ENCODE measurements around the gene OR2V2. TPM values are rescaled to one million over a fixed set of nuclear protein-coding genes. Genes with fewer than 3 reads are reported as not detected.

Gene OR2V2
- total and polyA plus RNA-seq, 4 donors: not detected

DNA sequence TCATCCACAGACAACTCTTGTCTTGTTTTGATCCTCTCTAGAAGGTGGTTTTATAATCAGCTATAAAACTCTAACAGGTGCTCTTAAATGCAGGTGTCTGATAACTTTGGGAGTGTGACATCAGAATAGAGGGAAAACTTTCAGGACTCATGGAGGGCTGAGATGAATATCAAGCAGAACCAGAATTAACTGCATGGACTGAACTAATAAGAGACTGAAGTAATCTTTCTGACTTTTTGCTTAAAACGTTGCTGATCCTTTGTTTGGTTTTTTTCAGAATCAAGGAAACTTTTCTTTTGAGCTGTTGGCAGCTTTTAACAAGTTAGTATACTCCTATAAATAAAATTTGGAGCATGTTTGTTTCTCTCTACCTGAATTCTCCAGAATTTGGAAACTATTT, 2.3 kb upstream of the OR2V2 start:
- H3K27me3 ChIP-seq (ENCODE audit: control insufficient read depth in 4 of 4, insufficient read depth in 4 of 4, low read length in 3 of 4): peaks cover 0 to 9% (median 2%) of the 10 kb centered on the region in 4 donors
- TF ChIP-seq MAX (IDR thresholded peaks at IDR 0.05) (no peak), YY1 (IDR thresholded peaks at IDR 0.05) (no peak)
- no peaks in the 10 kb centered on the region for H3K36me3 ChIP-seq (ENCODE audit: control insufficient read depth in 4 of 4, insufficient read depth in 3 of 4, low read depth in 1 of 4, low read length in 3 of 4)
- no peak overlapping the region for H3K4me3 ChIP-seq (ENCODE audit: low read depth in 1 of 3, low read length in 3 of 3)
- 34% methylated on average over 1 of the region's 1 CpG for WGBS
- DNase-seq (ENCODE audit: low spot score): no peak
- H3K4me1 ChIP-seq (ENCODE audit: control insufficient read depth in 4 of 4, insufficient read depth in 4 of 4, low read length in 3 of 4): no peaks in the 10 kb centered on the region
- no peak overlapping the region for H3K9ac ChIP-seq (ENCODE audit: low read depth in 1 of 2, low read length in 2 of 2)
- H3K9me3 ChIP-seq (ENCODE audit: control insufficient read depth in 4 of 4, low read length in 3 of 4): no peaks in the 10 kb centered on the region
- H3K27ac ChIP-seq (ENCODE audit: low read depth in 1 of 2, low read length in 2 of 2): no peak overlapping the region

DNA sequence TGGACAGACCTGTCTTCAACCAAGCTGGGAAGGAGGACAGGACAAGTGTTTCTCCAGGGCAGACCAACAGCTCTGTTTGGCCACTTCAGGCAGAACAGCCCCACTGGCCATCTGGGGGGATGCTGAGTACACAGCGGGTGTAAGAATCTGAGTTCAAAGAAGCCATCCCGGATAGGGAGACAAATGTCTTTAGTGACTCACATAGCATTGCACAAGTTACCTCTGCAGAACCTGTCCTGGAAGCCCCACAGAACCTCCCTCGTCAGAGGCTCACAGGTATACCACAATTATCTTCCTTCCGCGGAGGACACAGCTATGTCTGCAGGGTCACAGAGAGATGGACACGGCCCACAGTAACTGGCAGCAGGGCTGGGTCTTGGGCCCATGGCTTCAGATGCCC, 2.0 kb downstream of the OR2V2 start:
- WGBS: 86% methylated on average over 6 of the region's 6 CpGs
- no peak overlapping the region for H3K27ac ChIP-seq (ENCODE audit: low read depth in 1 of 2, low read length in 2 of 2)

DNA sequence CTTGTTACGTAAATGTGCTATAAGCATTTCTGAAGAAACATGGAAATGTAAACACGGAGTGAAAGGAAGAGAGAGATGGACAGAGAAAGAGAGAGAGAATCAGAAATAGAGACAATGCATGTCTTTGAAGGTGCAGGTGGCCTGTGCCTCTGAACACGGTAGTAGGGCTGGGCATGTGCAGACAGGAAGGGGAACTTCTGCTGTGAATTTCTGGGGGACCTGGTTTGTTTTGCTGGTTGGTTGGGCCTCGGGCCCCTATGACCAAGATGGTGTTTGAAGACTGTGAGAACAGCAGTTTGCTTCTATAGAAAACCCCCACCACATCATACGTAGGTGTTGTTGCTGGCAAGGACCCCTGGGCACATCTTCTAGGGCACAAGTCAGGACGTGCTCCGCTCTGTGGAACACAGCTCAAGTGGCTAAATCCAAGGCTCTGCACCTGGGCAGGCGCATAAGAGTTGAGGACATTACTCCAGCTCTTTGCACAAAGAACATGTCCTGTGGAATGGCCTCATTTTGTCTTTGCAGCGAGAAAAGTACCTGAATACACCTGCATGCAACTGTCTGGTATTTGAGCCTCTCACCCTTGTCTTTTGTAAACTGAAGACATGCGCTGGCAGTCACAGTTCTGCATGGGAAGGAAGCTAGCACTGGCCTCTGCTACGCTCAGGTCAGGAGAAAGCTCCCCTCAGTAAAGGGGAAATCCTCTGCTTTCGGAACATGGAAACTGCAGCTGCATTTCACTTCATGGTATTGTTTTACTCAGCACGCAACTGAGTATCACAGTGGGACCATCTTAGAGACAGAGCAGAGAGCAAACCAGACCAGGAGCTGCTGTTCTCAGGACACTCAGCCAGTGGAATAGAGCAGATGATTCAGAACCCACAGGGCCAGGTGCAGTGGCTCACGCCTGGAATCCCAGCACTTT, 2.7 kb downstream of the OR2V2 start:
- H3K36me3 ChIP-seq (ENCODE audit: control insufficient read depth in 4 of 4, insufficient read depth in 3 of 4, low read depth in 1 of 4, low read length in 3 of 4): no peaks in the 10 kb centered on the region
- H3K27me3 ChIP-seq (ENCODE audit: control insufficient read depth in 4 of 4, insufficient read depth in 4 of 4, low read length in 3 of 4): peaks cover 0 to 14% (median 2%) of the 10 kb centered on the region in 4 donors
- H3K27ac ChIP-seq (ENCODE audit: low read depth in 1 of 2, low read length in 2 of 2): no peak overlapping the region
- H3K4me1 ChIP-seq (ENCODE audit: control insufficient read depth in 4 of 4, insufficient read depth in 4 of 4, low read length in 3 of 4): no peaks in the 10 kb centered on the region
- no peak overlapping the region for H3K4me3 ChIP-seq (ENCODE audit: low read depth in 1 of 3, low read length in 3 of 3)
- no peak for DNase-seq (ENCODE audit: low spot score)
- H3K9me3 ChIP-seq (ENCODE audit: control insufficient read depth in 4 of 4, low read length in 3 of 4): no peaks in the 10 kb centered on the region
- TF ChIP-seq, protein P1, sequence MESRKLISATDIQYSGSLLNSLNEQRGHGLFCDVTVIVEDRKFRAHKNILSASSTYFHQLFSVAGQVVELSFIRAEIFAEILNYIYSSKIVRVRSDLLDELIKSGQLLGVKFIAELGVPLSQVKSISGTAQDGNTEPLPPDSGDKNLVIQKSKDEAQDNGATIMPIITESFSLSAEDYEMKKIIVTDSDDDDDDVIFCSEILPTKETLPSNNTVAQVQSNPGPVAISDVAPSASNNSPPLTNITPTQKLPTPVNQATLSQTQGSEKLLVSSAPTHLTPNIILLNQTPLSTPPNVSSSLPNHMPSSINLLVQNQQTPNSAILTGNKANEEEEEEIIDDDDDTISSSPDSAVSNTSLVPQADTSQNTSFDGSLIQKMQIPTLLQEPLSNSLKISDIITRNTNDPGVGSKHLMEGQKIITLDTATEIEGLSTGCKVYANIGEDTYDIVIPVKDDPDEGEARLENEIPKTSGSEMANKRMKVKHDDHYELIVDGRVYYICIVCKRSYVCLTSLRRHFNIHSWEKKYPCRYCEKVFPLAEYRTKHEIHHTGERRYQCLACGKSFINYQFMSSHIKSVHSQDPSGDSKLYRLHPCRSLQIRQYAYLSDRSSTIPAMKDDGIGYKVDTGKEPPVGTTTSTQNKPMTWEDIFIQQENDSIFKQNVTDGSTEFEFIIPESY (IDR thresholded peaks at IDR 0.05): no peak
- no peak for TF ChIP-seq NR2F2 (IDR thresholded peaks at IDR 0.05)
- TF ChIP-seq HNF4A (conservative IDR thresholded peaks at IDR 0.05): no peak
- TF ChIP-seq RXRA (IDR thresholded peaks at IDR 0.05): no peak
- no peak overlapping the region for H3K9ac ChIP-seq (ENCODE audit: low read depth in 1 of 2, low read length in 2 of 2)
- WGBS: 77% methylated on average over 14 of the region's 14 CpGs

More for the DNA sequence above, 2.0 kb downstream of the OR2V2 start:
- Histone ChIP-seq H3K9ac (ENCODE audit: low read depth in 1 of 2, low read length in 2 of 2) (no peak overlapping the region), H3K4me1 (ENCODE audit: control insufficient read depth in 4 of 4, insufficient read depth in 4 of 4, low read length in 3 of 4) (no peaks in the 10 kb centered on the region), H3K9me3 (ENCODE audit: control insufficient read depth in 4 of 4, low read length in 3 of 4) (no peaks in the 10 kb centered on the region), H3K4me3 (ENCODE audit: low read depth in 1 of 3, low read length in 3 of 3) (no peak overlapping the region), H3K27me3 (ENCODE audit: control insufficient read depth in 4 of 4, insufficient read depth in 4 of 4, low read length in 3 of 4) (peaks cover 0 to 14% (median 2%) of the 10 kb centered on the region in 4 donors), H3K36me3 (ENCODE audit: control insufficient read depth in 4 of 4, insufficient read depth in 3 of 4, low read depth in 1 of 4, low read length in 3 of 4) (no peaks in the 10 kb centered on the region)
- no peak for DNase-seq (ENCODE audit: low spot score)
- TF ChIP-seq GABPA (IDR thresholded peaks at IDR 0.05 in 1 of 2, conservative IDR thresholded peaks at IDR 0.05 in 1 of 2) (no peak), EGR1 (IDR thresholded peaks at IDR 0.05; ENCODE audit: low read depth in 2 of 2) (no peak), NR2F2 (IDR thresholded peaks at IDR 0.05) (no peak), JUND (IDR thresholded peaks at IDR 0.05) (no peak)

DNA sequence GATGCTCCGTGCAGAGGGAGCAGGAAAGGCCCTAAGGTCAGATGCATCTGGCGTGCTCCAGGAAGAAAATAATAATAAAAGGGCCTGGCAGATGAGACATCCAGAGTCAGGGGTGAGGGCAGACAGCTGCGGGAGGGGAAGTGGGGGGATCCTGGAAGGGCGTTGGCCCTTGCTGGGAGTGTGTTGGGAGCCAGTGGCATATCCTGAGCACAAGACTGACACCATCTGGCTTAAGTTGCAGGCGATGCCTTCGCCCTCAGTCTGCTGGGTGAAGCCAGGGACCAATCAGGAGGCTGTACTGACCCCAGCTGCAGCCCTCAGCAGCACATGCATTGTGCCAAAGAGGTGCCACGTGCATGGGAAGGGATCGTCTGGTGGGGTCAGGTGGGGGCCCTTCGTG, 3.8 kb downstream of the OR2V2 start:
- Histone ChIP-seq H3K4me3 (ENCODE audit: low read depth in 1 of 3, low read length in 3 of 3) (no peak overlapping the region), H3K9ac (ENCODE audit: low read depth in 1 of 2, low read length in 2 of 2) (no peak overlapping the region), H3K27me3 (ENCODE audit: control insufficient read depth in 4 of 4, insufficient read depth in 4 of 4, low read length in 3 of 4) (peaks cover 0 to 14% (median 2%) of the 10 kb centered on the region in 4 donors), H3K9me3 (ENCODE audit: control insufficient read depth in 4 of 4, low read length in 3 of 4) (no peaks in the 10 kb centered on the region), H3K4me1 (ENCODE audit: control insufficient read depth in 4 of 4, insufficient read depth in 4 of 4, low read length in 3 of 4) (no peaks in the 10 kb centered on the region), H3K27ac (ENCODE audit: low read depth in 1 of 2, low read length in 2 of 2) (no peak overlapping the region), H3K36me3 (ENCODE audit: control insufficient read depth in 4 of 4, insufficient read depth in 3 of 4, low read depth in 1 of 4, low read length in 3 of 4) (no peaks in the 10 kb centered on the region)
- no peak for DNase-seq (ENCODE audit: low spot score)
- 29% methylated on average over 9 of the region's 9 CpGs for WGBS
- TF ChIP-seq HNF4A (conservative IDR thresholded peaks at IDR 0.05) (no peak), RAD21 (IDR thresholded peaks at IDR 0.05) (no peak), NR2F2 (IDR thresholded peaks at IDR 0.05) (no peak), RXRA (IDR thresholded peaks at IDR 0.05) (no peak), TAF1 (conservative IDR thresholded peaks at IDR 0.05) (no peak), HNF4G (IDR thresholded peaks at IDR 0.05) (no peak)
- TF ChIP-seq, protein P1 (IDR thresholded peaks at IDR 0.05): no peak
- TF ChIP-seq, protein P2, sequence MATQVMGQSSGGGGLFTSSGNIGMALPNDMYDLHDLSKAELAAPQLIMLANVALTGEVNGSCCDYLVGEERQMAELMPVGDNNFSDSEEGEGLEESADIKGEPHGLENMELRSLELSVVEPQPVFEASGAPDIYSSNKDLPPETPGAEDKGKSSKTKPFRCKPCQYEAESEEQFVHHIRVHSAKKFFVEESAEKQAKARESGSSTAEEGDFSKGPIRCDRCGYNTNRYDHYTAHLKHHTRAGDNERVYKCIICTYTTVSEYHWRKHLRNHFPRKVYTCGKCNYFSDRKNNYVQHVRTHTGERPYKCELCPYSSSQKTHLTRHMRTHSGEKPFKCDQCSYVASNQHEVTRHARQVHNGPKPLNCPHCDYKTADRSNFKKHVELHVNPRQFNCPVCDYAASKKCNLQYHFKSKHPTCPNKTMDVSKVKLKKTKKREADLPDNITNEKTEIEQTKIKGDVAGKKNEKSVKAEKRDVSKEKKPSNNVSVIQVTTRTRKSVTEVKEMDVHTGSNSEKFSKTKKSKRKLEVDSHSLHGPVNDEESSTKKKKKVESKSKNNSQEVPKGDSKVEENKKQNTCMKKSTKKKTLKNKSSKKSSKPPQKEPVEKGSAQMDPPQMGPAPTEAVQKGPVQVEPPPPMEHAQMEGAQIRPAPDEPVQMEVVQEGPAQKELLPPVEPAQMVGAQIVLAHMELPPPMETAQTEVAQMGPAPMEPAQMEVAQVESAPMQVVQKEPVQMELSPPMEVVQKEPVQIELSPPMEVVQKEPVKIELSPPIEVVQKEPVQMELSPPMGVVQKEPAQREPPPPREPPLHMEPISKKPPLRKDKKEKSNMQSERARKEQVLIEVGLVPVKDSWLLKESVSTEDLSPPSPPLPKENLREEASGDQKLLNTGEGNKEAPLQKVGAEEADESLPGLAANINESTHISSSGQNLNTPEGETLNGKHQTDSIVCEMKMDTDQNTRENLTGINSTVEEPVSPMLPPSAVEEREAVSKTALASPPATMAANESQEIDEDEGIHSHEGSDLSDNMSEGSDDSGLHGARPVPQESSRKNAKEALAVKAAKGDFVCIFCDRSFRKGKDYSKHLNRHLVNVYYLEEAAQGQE (IDR thresholded peaks at IDR 0.05): no peak
- TF ChIP-seq, protein P3, sequence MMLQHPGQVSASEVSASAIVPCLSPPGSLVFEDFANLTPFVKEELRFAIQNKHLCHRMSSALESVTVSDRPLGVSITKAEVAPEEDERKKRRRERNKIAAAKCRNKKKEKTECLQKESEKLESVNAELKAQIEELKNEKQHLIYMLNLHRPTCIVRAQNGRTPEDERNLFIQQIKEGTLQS (IDR thresholded peaks at IDR 0.05): no peak

Data from liver (tissue), 9 donors.